Measurements from ENCODE around the gene OR10K1.

OR10K1 gene

GRCh38 chr1:158458263-158458662 is 3.4 kb upstream of the OR10K1 start:
- Histone ChIP-seq H3K27ac (ENCODE audit: low read depth, low read length, severe bottlenecking) (no peak overlapping the region), H3K4me1 (ENCODE audit: control insufficient read depth, insufficient read depth, low read length, poor library complexity, severe bottlenecking) (no peaks in the 10 kb centered on the region), H3K4me3 (ENCODE audit: extremely low read depth, insufficient read depth, low read length, poor library complexity, severe bottlenecking) (no peak overlapping the region), H3K36me3 (ENCODE audit: control insufficient read depth, insufficient read depth, low read length) (no peaks in the 10 kb centered on the region), H3K9me3 (ENCODE audit: control insufficient read depth, low read length) (no peaks in the 10 kb centered on the region)

DNA sequence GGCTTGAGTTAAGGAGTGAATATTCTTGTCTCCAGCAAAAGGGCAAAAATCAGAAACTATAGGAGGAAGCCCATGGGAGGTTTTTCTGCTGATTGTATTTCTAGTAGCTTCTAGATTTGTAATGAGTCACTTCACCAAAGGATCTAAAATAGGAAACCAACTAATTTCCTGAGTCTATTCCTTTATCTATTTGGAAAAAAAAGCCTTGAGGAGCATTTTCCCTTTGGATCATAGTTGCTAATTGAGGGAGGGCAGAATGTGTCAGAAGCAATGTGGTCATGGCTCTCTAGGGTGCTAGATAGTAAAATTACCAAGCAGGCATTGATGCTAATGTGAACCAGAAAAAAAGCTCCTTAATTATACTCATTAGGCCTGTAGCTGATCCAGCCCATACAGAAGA is 10.3 kb downstream of the OR10K1 start, which contains the start of gene OR10R2:
Gene OR10R2, plus strand, starts transcription at position 301 of the 400 bp plus-strand sequence. CDS start 106 bp downstream, outside the sequence.
- Histone ChIP-seq H3K36me3 (ENCODE audit: control insufficient read depth, insufficient read depth, low read length) (no peaks in the 10 kb centered on the region), H3K4me1 (ENCODE audit: control insufficient read depth, insufficient read depth, low read length, poor library complexity, severe bottlenecking) (no peaks in the 10 kb centered on the region), H3K27ac (ENCODE audit: low read depth, low read length, severe bottlenecking) (no peak within 1 kb of the TSS), H3K9me3 (ENCODE audit: control insufficient read depth, low read length) (no peaks in the 10 kb centered on the region), H3K4me3 (ENCODE audit: extremely low read depth, insufficient read depth, low read length, poor library complexity, severe bottlenecking) (no peak within 1 kb of the TSS)

- Histone ChIP-seq H3K27ac (ENCODE audit: low read depth, low read length, severe bottlenecking) (no peak overlapping the region), H3K36me3 (ENCODE audit: control insufficient read depth, insufficient read depth, low read length) (no peaks in the 10 kb centered on the region), H3K9me3 (ENCODE audit: control insufficient read depth, low read length) (no peaks in the 10 kb centered on the region), H3K4me1 (ENCODE audit: control insufficient read depth, insufficient read depth, low read length, poor library complexity, severe bottlenecking) (no peaks in the 10 kb centered on the region), H3K4me3 (ENCODE audit: extremely low read depth, insufficient read depth, low read length, poor library complexity, severe bottlenecking) (no peak overlapping the region)
- WGBS, 2 experiments (ENCODE audit: insufficient coverage in 2 of 2) = 88% methylated on average over 1 of the region's 2 CpGs; no CpG with 5 or more reads in 1 of the 2 experiments
Observed at GRCh38 chr1:158485455-158485854, 23.8 kb downstream of the OR10K1 start.

GRCh38 chr1:158491316-158491715 is 29.7 kb downstream of the OR10K1 start:
- H3K9me3 ChIP-seq (ENCODE audit: control insufficient read depth, low read length) = no peaks in the 10 kb centered on the region
- no peaks in the 10 kb centered on the region for H3K4me1 ChIP-seq (ENCODE audit: control insufficient read depth, insufficient read depth, low read length, poor library complexity, severe bottlenecking)
- H3K36me3 ChIP-seq (ENCODE audit: control insufficient read depth, insufficient read depth, low read length) = no peaks in the 10 kb centered on the region
- WGBS, 2 experiments (ENCODE audit: insufficient coverage in 2 of 2) = 50% methylated on average over 1 of the region's 3 CpGs; no CpG with 5 or more reads in 1 of the 2 experiments
- H3K4me3 ChIP-seq (ENCODE audit: extremely low read depth, insufficient read depth, low read length, poor library complexity, severe bottlenecking) = no peak overlapping the region
- no peak overlapping the region for H3K27ac ChIP-seq (ENCODE audit: low read depth, low read length, severe bottlenecking)

GRCh38 chr1:158493054-158493453 is 31.4 kb downstream of the OR10K1 start:
- Histone ChIP-seq H3K36me3 (ENCODE audit: control insufficient read depth, insufficient read depth, low read length) (no peaks in the 10 kb centered on the region), H3K4me1 (ENCODE audit: control insufficient read depth, insufficient read depth, low read length, poor library complexity, severe bottlenecking) (no peaks in the 10 kb centered on the region), H3K4me3 (ENCODE audit: extremely low read depth, insufficient read depth, low read length, poor library complexity, severe bottlenecking) (no peak overlapping the region), H3K27ac (ENCODE audit: low read depth, low read length, severe bottlenecking) (no peak overlapping the region), H3K9me3 (ENCODE audit: control insufficient read depth, low read length) (no peaks in the 10 kb centered on the region)
- 20 to 94% methylated on average over 1 to 2 of the region's 3 CpGs for WGBS, 2 experiments (ENCODE audit: insufficient coverage in 2 of 2)

- no peaks in the 10 kb centered on the region for H3K9me3 ChIP-seq (ENCODE audit: control insufficient read depth, low read length)
- H3K4me3 ChIP-seq (ENCODE audit: extremely low read depth, insufficient read depth, low read length, poor library complexity, severe bottlenecking) = no peak overlapping the region
- no peaks in the 10 kb centered on the region for H3K36me3 ChIP-seq (ENCODE audit: control insufficient read depth, insufficient read depth, low read length)
- no peak overlapping the region for H3K27ac ChIP-seq (ENCODE audit: low read depth, low read length, severe bottlenecking)
- no peaks in the 10 kb centered on the region for H3K4me1 ChIP-seq (ENCODE audit: control insufficient read depth, insufficient read depth, low read length, poor library complexity, severe bottlenecking)
- no CpG with 5 or more reads among the region's 2 CpGs for WGBS, 2 experiments (ENCODE audit: insufficient coverage in 2 of 2)
Observed at GRCh38 chr1:158494796-158495195, 33.2 kb downstream of the OR10K1 start.

DNA sequence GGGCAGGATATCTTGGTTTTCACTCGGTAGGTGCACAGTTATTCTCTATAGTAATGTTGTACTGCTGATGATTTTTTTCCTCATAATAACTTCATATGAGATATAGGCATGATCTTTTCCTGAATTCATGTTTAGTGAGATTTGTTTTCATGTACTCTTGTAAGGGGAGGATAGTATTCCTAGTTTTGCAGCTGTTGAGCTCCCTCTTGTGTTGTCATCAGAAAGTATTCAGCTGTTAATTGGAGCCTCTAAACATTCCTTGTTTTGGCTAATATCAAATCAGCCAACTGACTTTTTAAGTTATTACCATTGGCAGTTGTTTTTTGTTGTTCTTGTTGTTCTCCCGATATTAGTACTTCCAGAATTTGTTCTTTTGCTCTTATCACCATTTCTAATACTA is 34.7 kb downstream of the OR10K1 start:
- H3K36me3 ChIP-seq (ENCODE audit: control insufficient read depth, insufficient read depth, low read length) = no peaks in the 10 kb centered on the region
- WGBS, 2 experiments (ENCODE audit: insufficient coverage in 2 of 2) = no CpG with 5 or more reads among the region's 2 CpGs
- no peaks in the 10 kb centered on the region for H3K4me1 ChIP-seq (ENCODE audit: control insufficient read depth, insufficient read depth, low read length, poor library complexity, severe bottlenecking)
- H3K9me3 ChIP-seq (ENCODE audit: control insufficient read depth, low read length) = no peaks in the 10 kb centered on the region
- no peak overlapping the region for H3K27ac ChIP-seq (ENCODE audit: low read depth, low read length, severe bottlenecking)
- H3K4me3 ChIP-seq (ENCODE audit: extremely low read depth, insufficient read depth, low read length, poor library complexity, severe bottlenecking) = no peak overlapping the region

DNA sequence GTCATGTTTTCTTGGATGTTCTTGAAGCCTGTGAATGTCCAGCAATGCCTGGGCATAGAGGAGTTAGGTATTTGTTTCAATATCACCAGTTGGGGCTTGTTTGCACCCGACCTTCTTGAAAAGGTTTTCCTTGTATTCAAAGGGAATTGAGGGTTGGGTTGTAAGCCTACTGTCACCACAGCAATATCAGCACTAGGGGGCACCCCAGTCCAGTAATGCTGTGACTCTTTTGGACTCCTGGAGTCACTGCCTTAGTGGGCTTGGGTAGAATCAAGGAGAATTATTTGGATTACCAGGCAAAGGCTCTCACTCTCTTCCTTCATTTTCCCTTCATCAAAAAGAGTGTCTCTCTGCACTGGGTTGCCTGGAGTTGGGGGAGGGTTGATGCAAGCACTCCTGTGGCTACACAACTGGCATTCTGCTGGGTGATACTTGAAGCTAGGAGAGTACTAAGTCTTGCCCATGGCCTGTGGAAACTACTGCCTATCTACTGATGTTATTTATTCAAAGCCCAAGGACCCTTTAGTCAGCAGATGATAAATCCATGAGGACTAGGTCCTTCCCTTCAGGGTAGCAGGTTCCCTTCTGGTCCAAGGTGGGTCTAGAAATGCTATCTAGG is 44.8 kb downstream of the OR10K1 start:
- no peak overlapping the region for H3K4me3 ChIP-seq (ENCODE audit: extremely low read depth, insufficient read depth, low read length, poor library complexity, severe bottlenecking)
- H3K4me1 ChIP-seq (ENCODE audit: control insufficient read depth, insufficient read depth, low read length, poor library complexity, severe bottlenecking) = no peaks in the 10 kb centered on the region
- no peaks in the 10 kb centered on the region for H3K9me3 ChIP-seq (ENCODE audit: control insufficient read depth, low read length)
- H3K36me3 ChIP-seq (ENCODE audit: control insufficient read depth, insufficient read depth, low read length) = no peaks in the 10 kb centered on the region
- H3K27ac ChIP-seq (ENCODE audit: low read depth, low read length, severe bottlenecking) = no peak overlapping the region
- 50% methylated on average over 1 of the region's 1 CpG for WGBS, 2 experiments (ENCODE audit: insufficient coverage in 2 of 2)

DNA sequence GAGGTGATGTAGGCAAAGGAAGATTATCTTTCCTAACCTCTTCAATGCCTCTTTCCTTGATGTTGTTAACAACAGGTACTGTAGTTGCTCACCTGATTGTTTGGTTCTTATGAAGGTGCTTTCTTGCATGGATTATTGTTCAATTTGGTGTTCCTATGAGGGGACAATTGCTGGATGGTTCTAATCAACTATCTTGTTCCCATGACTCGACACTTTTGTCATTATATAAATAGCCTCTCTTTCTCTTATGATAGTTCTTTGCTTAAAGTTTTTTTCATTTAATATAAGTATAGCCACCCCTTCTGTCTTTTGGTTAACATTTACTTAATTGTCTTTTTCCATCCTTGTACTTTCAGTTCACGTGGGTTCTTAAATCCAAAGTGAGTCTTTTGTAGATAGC is 45.9 kb downstream of the OR10K1 start:
- WGBS, 2 experiments (ENCODE audit: insufficient coverage in 2 of 2) = no CpG with 5 or more reads among the region's 2 CpGs
- Histone ChIP-seq H3K9me3 (ENCODE audit: control insufficient read depth, low read length) (no peaks in the 10 kb centered on the region), H3K36me3 (ENCODE audit: control insufficient read depth, insufficient read depth, low read length) (no peaks in the 10 kb centered on the region), H3K4me3 (ENCODE audit: extremely low read depth, insufficient read depth, low read length, poor library complexity, severe bottlenecking) (no peak overlapping the region), H3K4me1 (ENCODE audit: control insufficient read depth, insufficient read depth, low read length, poor library complexity, severe bottlenecking) (no peaks in the 10 kb centered on the region), H3K27ac (ENCODE audit: low read depth, low read length, severe bottlenecking) (no peak overlapping the region)

GRCh38 chr1:158509471-158510156 is 48.0 kb downstream of the OR10K1 start:
- Histone ChIP-seq H3K27ac (ENCODE audit: low read depth, low read length, severe bottlenecking) (no peak overlapping the region), H3K9me3 (ENCODE audit: control insufficient read depth, low read length) (no peaks in the 10 kb centered on the region), H3K4me3 (ENCODE audit: extremely low read depth, insufficient read depth, low read length, poor library complexity, severe bottlenecking) (no peak overlapping the region), H3K4me1 (ENCODE audit: control insufficient read depth, insufficient read depth, low read length, poor library complexity, severe bottlenecking) (no peaks in the 10 kb centered on the region), H3K36me3 (ENCODE audit: control insufficient read depth, insufficient read depth, low read length) (no peaks in the 10 kb centered on the region)
- 44 to 49% methylated on average over 2 of the region's 4 CpGs for WGBS, 2 experiments (ENCODE audit: insufficient coverage in 2 of 2)

- Histone ChIP-seq H3K9me3 (ENCODE audit: control insufficient read depth, low read length) (no peaks in the 10 kb centered on the region), H3K4me3 (ENCODE audit: extremely low read depth, insufficient read depth, low read length, poor library complexity, severe bottlenecking) (no peak overlapping the region), H3K27ac (ENCODE audit: low read depth, low read length, severe bottlenecking) (no peak overlapping the region), H3K4me1 (ENCODE audit: control insufficient read depth, insufficient read depth, low read length, poor library complexity, severe bottlenecking) (no peaks in the 10 kb centered on the region), H3K36me3 (ENCODE audit: control insufficient read depth, insufficient read depth, low read length) (no peaks in the 10 kb centered on the region)
Observed at GRCh38 chr1:158516966-158517365, 55.3 kb downstream of the OR10K1 start.

Data from mesodermal cell (in vitro differentiated cells).